Progenitor cell of endocrine pancreas (in vitro differentiated cells): ENCODE results near the gene PRH1. TPM values are rescaled to one million over a fixed set of nuclear protein-coding genes. Genes with fewer than 3 reads are reported as not detected.

Experiments used
- DNase-seq: peaks from one replicate; pipeline ENCODE4 v3.0.0; 2021; ENCODE audit warnings: low spot score; ENCODE audit not compliant: unreplicated experiment
- H3K27ac Mint-ChIP-seq: 2 replicates; pipeline ENCODE4 v1.8.0; 2021; ENCODE audit warnings: mild to moderate bottlenecking, moderate library complexity, mixed read lengths
- H3K27me3 Mint-ChIP-seq: 2 replicates; pipeline ENCODE4 v1.8.0; 2021; ENCODE audit warnings: mixed read lengths
- H3K36me3 Mint-ChIP-seq: 2 replicates; pipeline ENCODE4 v1.8.0; 2022; ENCODE audit warnings: mixed read lengths; ENCODE audit not compliant: insufficient read depth
- H3K4me1 Mint-ChIP-seq: 2 replicates; pipeline ENCODE4 v1.8.0; 2021; ENCODE audit warnings: low read depth, mixed read lengths
- H3K4me3 Mint-ChIP-seq: 2 replicates; pipeline ENCODE4 v1.8.0; 2021; ENCODE audit warnings: low read depth, mild to moderate bottlenecking, moderate library complexity, mixed read lengths
- H3K9me3 Mint-ChIP-seq: 2 replicates; pipeline ENCODE4 v1.8.0; 2021; ENCODE audit warnings: low read depth, mixed read lengths
- CTCF ChIP-seq: fragments of 200-600 bp; sonication (generic); IDR thresholded peaks from one replicate; pipeline ENCODE4 v1.5.0; 2021; ENCODE audit warnings: antibody characterized with exemption, mild to moderate bottlenecking; ENCODE audit not compliant: unreplicated experiment
- total RNA-seq: library from RNA; stranded (reverse); gene quantifications from 2 replicates; pipeline ENCODE4 v1.2.1, GENCODE V29; 2021

Gene PRH1
- total RNA-seq, 1 donor from 2014 or later: 43.8 TPM

- no peak for TF ChIP-seq CTCF
- Mint-ChIP-seq H3K4me3 (no peak within 1 kb of the TSS), H3K4me1 (no peaks in the 10 kb centered on the region), H3K36me3 (peaks cover 13% of the 10 kb centered on the region), H3K27me3 (no peaks in the 10 kb centered on the region), H3K9me3 (peaks cover 8% of the 10 kb centered on the region), H3K27ac (no peak within 1 kb of the TSS)
- no peak for DNase-seq
These were observed 25.4 kb upstream of the PRH1 start, which contains the start of gene TAS2R13 for GRCh38 chr12:10909462-10909861. Gene TAS2R13 (minus strand): TSS chr12:10909562. CDS start chr12:10909298, 264 bp downstream.

GRCh38 chr12:10904686-10905085 is 20.6 kb upstream of the PRH1 start:
- H3K36me3 Mint-ChIP-seq: peaks cover 35% of the 10 kb centered on the region
- H3K9me3 Mint-ChIP-seq: peaks cover 30% of the 10 kb centered on the region
- no peak overlapping the region for H3K4me3 Mint-ChIP-seq
- no peak for TF ChIP-seq CTCF
- no peak for DNase-seq
- no peaks in the 10 kb centered on the region for H3K27me3 Mint-ChIP-seq
- no peak overlapping the region for H3K27ac Mint-ChIP-seq
- H3K4me1 Mint-ChIP-seq: no peaks in the 10 kb centered on the region

DNA sequence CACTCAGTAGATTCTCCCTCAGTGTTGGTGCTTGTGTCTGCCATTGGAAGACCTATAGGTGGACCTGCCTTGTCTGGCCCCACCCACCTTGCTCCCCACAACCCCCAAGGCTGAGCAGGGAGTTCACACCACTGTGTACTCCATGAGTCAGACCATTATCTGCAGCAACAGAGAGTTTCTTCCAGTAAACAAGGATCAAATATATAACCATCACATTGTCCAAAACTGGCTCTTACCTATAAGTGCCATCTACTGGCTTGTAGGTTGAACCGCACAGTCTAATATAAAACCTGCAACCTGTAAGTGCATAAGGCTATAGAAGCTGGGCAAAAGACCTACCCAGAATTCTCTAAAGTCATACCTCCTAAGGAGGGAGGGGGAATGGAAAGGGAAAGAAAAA is 17.4 kb upstream of the PRH1 start:
- no peak overlapping the region for H3K27ac Mint-ChIP-seq
- TF ChIP-seq CTCF: peak; percentile 23
- no peak overlapping the region for H3K4me3 Mint-ChIP-seq
- peaks cover 43% of the 10 kb centered on the region for H3K36me3 Mint-ChIP-seq
- H3K27me3 Mint-ChIP-seq: no peaks in the 10 kb centered on the region
- peaks cover 2% of the 10 kb centered on the region for H3K4me1 Mint-ChIP-seq
- no peak for DNase-seq
- peaks cover 42% of the 10 kb centered on the region for H3K9me3 Mint-ChIP-seq

- Mint-ChIP-seq H3K27me3 (no peaks in the 10 kb centered on the region), H3K36me3 (peaks cover 43% of the 10 kb centered on the region), H3K4me3 (no peak overlapping the region), H3K4me1 (peaks cover 2% of the 10 kb centered on the region), H3K27ac (peak overlapping the region; percentile 47), H3K9me3 (peaks cover 42% of the 10 kb centered on the region)
- DNase-seq: no peak
- TF ChIP-seq CTCF: no peak
These were observed 16.9 kb upstream of the PRH1 start for GRCh38 chr12:10900972-10901371.

DNA sequence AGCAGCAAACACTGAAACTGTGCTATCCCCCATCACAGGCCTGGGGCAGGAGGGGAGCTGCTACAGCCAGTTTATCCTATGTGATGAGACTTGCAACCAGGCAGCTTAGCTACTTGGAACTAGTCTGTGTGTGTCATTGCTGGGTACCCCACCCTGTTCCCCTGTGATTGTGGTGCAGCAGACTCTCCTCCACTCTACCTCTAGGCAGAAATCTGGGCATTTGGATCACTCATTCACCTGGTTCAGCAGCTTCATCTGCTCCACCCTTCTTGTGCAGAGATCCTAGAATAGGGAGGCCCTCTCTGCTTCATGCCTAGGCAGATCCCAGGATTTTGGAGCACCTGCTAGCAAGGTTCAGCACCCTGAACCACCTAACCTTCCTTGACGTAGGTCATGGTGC is 16.5 kb upstream of the PRH1 start:
- no peak for DNase-seq
- Mint-ChIP-seq H3K4me1 (peaks cover 2% of the 10 kb centered on the region), H3K27me3 (no peaks in the 10 kb centered on the region), H3K36me3 (peaks cover 40% of the 10 kb centered on the region), H3K27ac (no peak overlapping the region), H3K9me3 (peaks cover 42% of the 10 kb centered on the region), H3K4me3 (no peak overlapping the region)
- no peak for TF ChIP-seq CTCF
